Duodenal mucosa (tissue), 2 donors: ENCODE results near the gene AJAP1.

Experiments used
- H3K27ac ChIP-seq: one replicate; pipeline ENCODE4 v1.7.0; 2013; ENCODE audit warnings: low read depth, low read length
- H3K27me3 ChIP-seq, 2 donors: one replicate each; pipeline ENCODE4 v1.7.0; 2013; ENCODE audit warnings: low read length in 2 of 2, control low read depth in 1 of 2; ENCODE audit not compliant: insufficient read depth in 2 of 2, control insufficient read depth in 1 of 2
- H3K36me3 ChIP-seq, 2 donors: one replicate each; pipeline ENCODE4 v1.7.0; 2013; ENCODE audit warnings: low read length in 2 of 2, control low read depth in 1 of 2; ENCODE audit not compliant: insufficient read depth in 2 of 2, control insufficient read depth in 1 of 2
- H3K4me1 ChIP-seq, 2 donors: one replicate each; pipeline ENCODE4 v1.7.0; 2013; ENCODE audit warnings: low read length in 2 of 2, control low read depth in 1 of 2; ENCODE audit not compliant: insufficient read depth in 2 of 2, control insufficient read depth in 1 of 2
- H3K4me3 ChIP-seq, 2 donors: one replicate each; pipeline ENCODE4 v1.7.0; 2013; ENCODE audit warnings: low read length in 2 of 2, low read depth in 1 of 2
- H3K9ac ChIP-seq, 2 donors: one replicate each; pipeline ENCODE4 v1.7.0; 2013; ENCODE audit warnings: low read length in 2 of 2, low read depth in 1 of 2
- H3K9me3 ChIP-seq, 2 donors: one replicate each; pipeline ENCODE4 v1.7.0; 2013; ENCODE audit warnings: low read length in 2 of 2, control low read depth in 1 of 2; ENCODE audit not compliant: control insufficient read depth in 1 of 2

The AJAP1 gene

DNA sequence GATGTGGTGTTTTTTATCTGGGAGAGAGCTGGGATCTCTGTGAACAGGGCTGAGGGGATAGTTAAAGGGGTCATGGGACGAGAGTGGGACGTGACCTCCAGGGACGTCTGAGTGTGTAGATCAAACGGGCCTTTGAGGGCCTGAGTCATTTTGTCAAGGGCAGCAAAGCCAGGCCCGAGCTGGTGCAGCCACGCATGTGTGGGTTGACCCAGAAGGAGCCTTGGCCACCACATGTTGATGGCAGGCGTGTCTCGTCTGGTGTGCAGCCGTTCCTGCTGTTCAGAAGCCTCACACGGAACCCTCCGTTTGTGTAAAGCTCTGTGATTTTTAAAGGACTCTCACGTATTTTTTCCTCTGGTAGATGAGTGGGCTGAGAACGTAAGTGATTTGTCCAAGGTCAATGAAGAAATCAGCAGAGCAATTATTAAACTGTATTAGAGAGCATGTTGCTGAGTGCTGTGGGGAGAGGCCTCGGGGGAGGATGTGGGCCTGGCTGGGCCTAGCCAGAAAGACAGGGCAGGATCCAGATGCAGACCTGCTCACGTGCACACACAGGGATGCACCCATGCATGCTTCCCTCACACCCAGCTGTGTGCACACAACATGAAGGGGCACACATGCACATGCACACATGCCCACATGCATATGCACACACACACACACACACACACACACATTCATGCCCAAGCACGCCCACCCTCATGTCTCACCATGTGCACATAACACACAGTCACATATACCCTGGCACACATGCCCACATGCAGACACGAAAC lies 89.8 kb downstream of the AJAP1 start:
- Histone ChIP-seq H3K9ac (no peak overlapping the region), H3K27me3 (no peaks in the 10 kb centered on the region), H3K4me3 (no peak overlapping the region)

DNA sequence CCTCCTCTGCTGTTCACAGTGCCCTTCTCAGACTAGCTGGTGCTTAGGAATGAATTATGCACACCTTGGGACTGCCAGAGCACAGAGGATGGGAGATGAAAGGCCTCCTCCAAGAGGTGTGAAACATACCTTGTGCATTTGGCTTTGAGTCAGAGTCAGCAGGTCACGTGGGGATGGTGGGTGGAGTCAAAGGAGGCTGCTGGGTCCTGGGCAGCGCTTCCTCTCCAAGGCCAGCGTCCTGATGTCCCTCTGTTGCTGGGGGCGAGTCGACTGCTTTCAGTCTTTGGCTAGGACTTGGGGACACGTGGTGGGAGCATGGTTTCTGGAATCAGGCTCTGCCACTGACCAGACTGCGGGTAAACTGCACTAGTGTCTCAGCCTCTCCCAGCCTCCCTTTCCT lies 91.2 kb downstream of the AJAP1 start:
- H3K27ac ChIP-seq: no peak overlapping the region
- H3K9ac ChIP-seq: no peak overlapping the region
- no peaks in the 10 kb centered on the region for H3K9me3 ChIP-seq
- no peaks in the 10 kb centered on the region for H3K27me3 ChIP-seq
- no peak overlapping the region for H3K4me3 ChIP-seq
- H3K4me1 ChIP-seq: no peaks in the 10 kb centered on the region
- H3K36me3 ChIP-seq: no peaks in the 10 kb centered on the region

More for the DNA sequence above, 89.8 kb downstream of the AJAP1 start:
- Histone ChIP-seq H3K27ac (no peak overlapping the region), H3K36me3 (no peaks in the 10 kb centered on the region), H3K9me3 (no peaks in the 10 kb centered on the region), H3K4me1 (no peaks in the 10 kb centered on the region)

DNA sequence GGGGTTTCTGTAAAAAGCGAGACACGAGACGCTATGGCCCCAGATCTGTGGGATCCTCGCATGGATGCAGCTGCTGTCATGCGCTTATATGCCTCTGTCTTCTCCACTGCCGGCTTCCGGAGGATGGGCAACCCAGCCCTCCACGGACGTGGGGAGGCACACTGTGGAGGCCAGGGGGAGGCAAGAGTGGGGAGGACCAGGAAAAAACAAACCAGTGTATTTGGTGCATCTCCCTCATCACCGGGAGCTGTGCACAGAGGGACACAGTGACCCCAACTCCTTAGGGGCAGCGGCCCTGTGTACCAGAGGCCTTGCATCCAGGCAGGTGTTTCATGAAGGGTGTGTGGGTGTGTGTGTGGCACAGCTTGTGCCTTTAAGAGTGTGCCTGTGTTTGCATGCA lies 95.0 kb downstream of the AJAP1 start:
- Histone ChIP-seq H3K36me3 (no peaks in the 10 kb centered on the region), H3K9ac (no peak overlapping the region), H3K9me3 (peaks cover 0 to 5% of the 10 kb centered on the region in 2 donors), H3K27ac (no peak overlapping the region), H3K4me3 (no peak overlapping the region), H3K27me3 (no peaks in the 10 kb centered on the region), H3K4me1 (no peaks in the 10 kb centered on the region)

DNA sequence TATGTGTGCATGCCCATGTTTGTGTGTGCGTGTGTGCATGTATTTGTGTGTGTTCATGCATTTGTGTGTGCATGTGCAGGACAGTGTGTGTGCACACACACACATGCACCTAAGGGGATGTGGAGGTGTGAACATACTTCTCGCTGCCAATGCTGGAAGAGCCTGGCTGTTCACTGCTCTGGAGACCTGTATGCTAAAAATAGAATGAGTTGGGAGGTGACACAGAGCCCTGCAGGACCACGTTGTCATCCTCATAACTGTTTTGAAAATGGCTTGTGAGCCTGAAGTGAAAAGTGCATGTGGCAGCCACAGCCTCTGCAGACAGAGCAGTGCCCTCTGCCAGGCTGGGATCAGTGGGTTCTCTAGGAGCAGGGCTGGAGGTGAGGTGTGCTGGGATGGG lies 95.8 kb downstream of the AJAP1 start:
- H3K27me3 ChIP-seq: no peaks in the 10 kb centered on the region
- H3K4me3 ChIP-seq: no peak overlapping the region
- H3K9me3 ChIP-seq: peaks cover 0 to 6% of the 10 kb centered on the region in 2 donors
- H3K9ac ChIP-seq: no peak overlapping the region
- no peaks in the 10 kb centered on the region for H3K4me1 ChIP-seq
- no peak overlapping the region for H3K27ac ChIP-seq
- H3K36me3 ChIP-seq: no peaks in the 10 kb centered on the region

DNA sequence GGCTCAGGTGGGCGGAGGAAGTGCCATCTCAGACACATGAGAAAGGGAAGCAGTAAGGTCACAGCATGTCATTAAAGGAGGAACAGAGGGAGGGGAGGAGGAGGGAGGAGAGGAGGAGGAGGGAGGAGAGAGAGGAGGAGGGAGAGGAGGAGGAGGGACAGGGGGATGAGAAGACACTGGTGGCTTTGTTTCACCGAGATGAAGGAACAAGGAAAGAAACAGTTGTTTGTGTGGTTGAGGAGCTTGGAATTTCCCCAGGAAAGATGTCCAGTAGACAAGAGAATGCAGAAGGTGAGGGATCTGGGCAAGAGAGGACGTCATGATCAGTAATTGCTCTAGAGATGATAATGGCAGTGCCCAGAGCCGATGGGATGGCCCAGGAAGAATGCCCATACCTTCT lies 97.7 kb downstream of the AJAP1 start:
- no peaks in the 10 kb centered on the region for H3K36me3 ChIP-seq
- H3K4me3 ChIP-seq: no peak overlapping the region
- H3K27me3 ChIP-seq: no peaks in the 10 kb centered on the region
- H3K27ac ChIP-seq: no peak overlapping the region
- H3K9me3 ChIP-seq: peaks cover 0 to 6% of the 10 kb centered on the region in 2 donors
- no peaks in the 10 kb centered on the region for H3K4me1 ChIP-seq
- H3K9ac ChIP-seq: no peak overlapping the region

DNA sequence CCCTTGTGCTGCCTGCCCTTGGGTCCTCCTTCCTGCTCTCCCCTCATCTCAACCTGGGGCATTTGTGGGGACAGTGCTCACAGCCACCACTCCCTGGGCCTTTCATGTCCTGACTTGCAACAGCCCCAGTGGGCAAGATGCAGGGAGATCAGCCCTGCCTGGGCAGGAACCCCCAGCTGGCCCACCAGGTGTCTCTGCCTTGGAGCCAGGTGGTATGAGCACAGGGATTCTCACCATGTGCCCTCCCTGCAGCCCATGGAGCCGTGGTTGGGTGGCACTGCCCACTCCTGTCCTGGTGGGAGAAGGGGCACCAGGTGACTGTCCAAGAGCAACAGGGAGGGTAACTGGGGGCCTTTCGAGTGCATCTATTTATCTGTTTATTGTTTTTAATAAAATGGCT lies 100.4 kb downstream of the AJAP1 start:
- H3K27ac ChIP-seq: no peak overlapping the region
- no peak overlapping the region for H3K9ac ChIP-seq
- H3K9me3 ChIP-seq: peaks cover 2 to 6% of the 10 kb centered on the region in 2 donors
- no peaks in the 10 kb centered on the region for H3K4me1 ChIP-seq
- no peaks in the 10 kb centered on the region for H3K27me3 ChIP-seq
- no peak overlapping the region for H3K4me3 ChIP-seq
- H3K36me3 ChIP-seq: no peaks in the 10 kb centered on the region

DNA sequence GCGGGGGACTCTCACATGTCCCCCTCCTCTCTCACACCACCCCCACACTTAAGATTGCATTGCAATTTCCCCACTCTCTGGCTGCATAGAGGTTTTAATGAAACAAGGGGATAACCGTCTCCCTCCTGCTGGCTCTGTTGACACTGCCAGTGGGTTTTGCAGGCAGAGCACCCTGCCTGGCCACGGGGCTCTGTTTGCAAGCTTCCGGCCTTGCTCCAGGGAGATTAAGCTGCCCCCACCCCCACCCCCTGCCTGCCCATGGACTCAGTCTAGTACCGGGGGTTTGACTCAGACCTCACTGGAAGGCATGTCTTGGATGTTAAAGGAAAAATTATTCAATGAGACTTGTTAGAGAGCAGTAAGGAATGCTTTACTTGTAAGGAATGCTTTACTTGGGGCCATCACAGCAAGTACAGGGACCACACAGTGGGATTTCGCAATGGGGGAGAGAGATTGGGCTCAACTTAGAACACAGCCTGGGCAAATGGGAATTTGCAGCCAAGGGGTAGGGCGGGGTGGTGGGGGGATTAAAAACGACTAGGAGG lies 101.0 kb downstream of the AJAP1 start:
- Histone ChIP-seq H3K27ac (no peak overlapping the region), H3K9ac (no peak overlapping the region), H3K36me3 (no peaks in the 10 kb centered on the region), H3K27me3 (no peaks in the 10 kb centered on the region), H3K4me3 (no peak overlapping the region), H3K9me3 (peaks cover 2 to 6% of the 10 kb centered on the region in 2 donors), H3K4me1 (no peaks in the 10 kb centered on the region)

DNA sequence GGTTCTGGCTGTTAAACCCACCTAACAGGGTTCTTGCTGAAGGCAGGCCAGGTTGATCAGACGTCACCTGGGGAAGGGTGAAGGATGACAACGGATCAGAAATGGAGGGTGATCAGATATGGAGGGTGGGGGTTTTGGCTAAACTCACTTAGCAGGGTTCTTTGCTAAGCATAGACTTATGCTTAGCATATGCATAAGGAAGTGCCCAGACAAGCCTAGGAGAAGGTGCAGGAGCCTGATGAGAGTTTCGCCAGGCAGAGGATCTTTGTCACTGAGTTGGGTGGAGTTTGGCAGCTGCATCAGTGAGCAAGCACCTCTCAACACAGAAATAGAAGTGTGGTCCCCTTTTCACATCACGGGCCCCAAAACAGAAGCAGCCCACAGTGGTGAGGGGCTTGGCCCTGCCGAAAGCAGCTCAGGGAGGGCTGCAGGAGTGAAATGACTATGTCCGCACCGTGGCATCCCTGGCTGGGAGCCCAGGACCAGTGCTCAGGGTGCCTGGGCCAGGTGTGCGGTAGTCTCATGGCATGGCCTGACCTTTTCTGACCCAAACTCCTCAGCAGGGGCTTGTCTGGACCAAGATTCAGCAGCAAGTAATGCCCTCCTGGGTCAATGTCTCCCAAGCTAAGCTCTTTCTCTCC lies 101.6 kb downstream of the AJAP1 start:
- no peaks in the 10 kb centered on the region for H3K27me3 ChIP-seq
- H3K27ac ChIP-seq: no peak overlapping the region
- no peak overlapping the region for H3K4me3 ChIP-seq
- no peak overlapping the region for H3K9ac ChIP-seq
- peaks cover 2 to 6% of the 10 kb centered on the region in 2 donors for H3K9me3 ChIP-seq
- no peaks in the 10 kb centered on the region for H3K4me1 ChIP-seq
- no peaks in the 10 kb centered on the region for H3K36me3 ChIP-seq

DNA sequence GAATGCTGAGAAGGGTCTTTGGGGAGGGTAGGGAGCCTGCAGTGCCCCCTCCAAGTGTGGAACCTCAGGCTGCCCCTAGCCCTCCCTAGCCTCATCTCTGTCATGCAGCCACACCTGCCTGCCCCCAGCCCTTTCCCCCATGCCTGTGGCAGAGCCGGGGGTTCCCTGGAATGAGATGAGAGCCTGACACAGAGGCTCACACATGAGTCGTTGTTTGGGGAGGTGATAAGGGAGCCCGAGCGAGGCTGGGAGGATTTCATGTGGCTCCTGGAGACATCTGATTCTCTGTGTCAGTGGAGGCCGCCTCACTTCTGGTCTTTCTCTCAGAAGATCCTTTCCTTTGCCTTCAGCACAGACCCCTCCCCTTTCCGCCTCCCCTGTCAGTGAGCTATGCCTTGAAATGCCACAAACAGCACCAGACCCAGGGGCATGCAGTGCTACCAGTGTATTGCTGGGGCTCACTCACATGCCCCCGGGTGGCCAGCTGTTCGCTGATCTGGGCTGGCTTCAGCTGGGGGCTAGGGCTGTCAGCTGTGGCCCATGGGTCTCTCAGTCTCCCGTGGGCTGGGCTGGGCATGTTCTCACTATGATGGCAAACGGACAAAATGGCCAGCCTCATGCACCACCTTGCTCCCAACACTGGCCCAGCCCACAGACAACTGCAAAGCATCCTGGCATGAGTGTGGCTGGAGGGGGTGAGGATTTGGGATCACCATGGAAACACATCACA lies 102.6 kb downstream of the AJAP1 start:
- Histone ChIP-seq H3K9ac (no peak overlapping the region), H3K4me3 (no peak overlapping the region), H3K27me3 (no peaks in the 10 kb centered on the region), H3K4me1 (no peaks in the 10 kb centered on the region), H3K36me3 (no peaks in the 10 kb centered on the region), H3K27ac (no peak overlapping the region), H3K9me3 (peaks cover 2 to 6% of the 10 kb centered on the region in 2 donors)

DNA sequence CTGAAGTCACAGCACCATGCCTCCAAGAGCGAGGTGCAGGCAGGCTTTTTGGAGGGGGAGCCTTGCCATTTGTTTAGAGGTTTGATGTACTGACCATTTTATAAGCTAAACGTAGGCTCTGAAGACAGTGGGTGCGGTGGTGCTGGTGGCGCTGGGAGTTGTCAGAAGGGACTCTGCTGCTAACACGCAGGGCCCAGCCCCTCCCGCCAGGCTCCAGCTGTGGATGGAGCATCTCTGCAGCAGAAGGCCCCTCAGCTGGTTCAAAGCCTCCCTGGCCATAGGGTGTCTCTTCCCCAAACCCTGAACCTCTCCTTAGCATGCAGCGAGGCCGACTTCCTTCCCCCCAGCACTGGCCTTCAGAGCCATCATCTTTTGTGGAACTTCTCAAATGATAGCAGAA lies 105.3 kb downstream of the AJAP1 start:
- Histone ChIP-seq H3K4me3 (no peak overlapping the region), H3K36me3 (no peaks in the 10 kb centered on the region), H3K27me3 (no peaks in the 10 kb centered on the region), H3K27ac (no peak overlapping the region), H3K4me1 (no peaks in the 10 kb centered on the region), H3K9me3 (peaks cover 0 to 2% of the 10 kb centered on the region in 2 donors), H3K9ac (no peak overlapping the region)
